Activated T-cell treated with anti-CD3 and anti-CD28 coated beads, Interleukin-2, amount 50 U/mL, for 1 hour (primary cell): ENCODE measurements around the gene CECR2.

Experiments used
- DNase-seq: peaks from one replicate; pipeline ENCODE4 v3.0.0-alpha.2; 2020

Gene CECR2

DNA sequence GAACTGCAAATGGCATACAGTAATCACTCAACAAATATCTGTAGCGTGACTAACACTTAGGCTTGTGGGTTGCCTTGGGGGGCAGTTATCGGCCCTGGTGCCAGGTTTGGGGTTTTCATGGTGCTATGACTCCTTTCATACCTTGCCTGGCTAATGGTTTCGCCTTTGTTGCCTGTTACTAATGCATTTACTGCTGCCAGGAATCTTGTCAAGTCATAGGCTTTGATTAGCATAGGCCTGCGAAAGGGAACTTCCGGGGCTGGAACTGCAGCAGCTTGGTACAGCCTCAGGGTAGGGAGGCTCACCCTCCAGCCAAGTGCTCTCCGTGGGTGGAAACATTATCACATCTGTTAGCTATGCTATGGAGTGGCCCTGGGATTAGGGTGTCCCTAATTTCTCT is 207.2 kb downstream of the CECR2 start:
- DNase-seq = no peak

DNA sequence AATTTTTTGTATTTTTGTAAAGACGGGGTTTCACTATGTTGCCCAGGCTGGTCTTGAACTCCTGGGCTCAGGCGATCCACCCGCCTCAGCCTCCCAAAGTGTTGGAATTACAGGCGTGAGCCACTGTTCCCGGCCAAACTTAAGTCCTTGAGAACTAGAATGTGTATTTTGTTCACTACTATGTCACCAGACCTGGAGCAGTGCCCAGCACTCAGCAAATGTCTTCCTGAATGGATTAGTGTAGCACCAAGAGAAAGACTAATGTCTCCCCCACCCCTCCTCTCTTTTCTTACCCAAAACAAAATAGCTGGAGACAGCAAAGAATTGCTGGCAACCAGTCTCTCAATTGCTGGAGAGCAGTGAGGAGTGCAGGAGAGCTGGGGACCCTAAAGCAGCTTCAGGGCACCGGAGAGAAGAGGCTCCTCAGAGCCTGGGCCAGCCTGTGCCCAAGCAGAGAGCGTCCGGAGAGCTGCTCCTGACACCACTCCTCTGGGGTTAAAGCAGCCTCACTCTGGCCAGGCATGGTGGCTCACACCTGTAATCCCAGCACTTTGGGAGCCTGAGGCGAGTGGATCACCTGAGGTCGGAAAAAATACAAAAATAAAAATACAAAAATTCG is 209.0 kb downstream of the CECR2 start:
- no peak for DNase-seq

DNA sequence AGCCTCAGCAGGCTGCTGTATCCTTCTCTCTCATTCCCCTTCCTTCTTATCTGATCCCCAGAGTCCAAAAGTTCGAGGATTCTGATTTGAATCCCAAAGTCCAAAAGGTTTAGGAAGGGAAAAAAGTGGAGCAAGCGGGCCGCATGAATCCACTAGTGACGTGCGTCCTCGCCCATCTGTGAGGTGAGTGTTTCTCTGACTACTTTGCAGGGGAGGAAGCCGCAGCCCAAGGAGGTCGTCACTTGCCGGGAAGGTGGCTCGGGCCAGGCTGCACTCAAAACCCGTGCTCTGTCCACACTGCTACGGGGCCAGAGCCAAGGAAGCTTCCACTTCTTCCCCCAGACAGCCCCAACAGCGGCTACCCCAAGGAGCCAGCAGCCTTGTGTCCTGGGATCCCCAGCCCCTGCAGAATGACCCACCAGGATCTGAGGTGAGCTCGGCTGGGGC is 210.3 kb downstream of the CECR2 start:
- DNase-seq = no peak

DNA sequence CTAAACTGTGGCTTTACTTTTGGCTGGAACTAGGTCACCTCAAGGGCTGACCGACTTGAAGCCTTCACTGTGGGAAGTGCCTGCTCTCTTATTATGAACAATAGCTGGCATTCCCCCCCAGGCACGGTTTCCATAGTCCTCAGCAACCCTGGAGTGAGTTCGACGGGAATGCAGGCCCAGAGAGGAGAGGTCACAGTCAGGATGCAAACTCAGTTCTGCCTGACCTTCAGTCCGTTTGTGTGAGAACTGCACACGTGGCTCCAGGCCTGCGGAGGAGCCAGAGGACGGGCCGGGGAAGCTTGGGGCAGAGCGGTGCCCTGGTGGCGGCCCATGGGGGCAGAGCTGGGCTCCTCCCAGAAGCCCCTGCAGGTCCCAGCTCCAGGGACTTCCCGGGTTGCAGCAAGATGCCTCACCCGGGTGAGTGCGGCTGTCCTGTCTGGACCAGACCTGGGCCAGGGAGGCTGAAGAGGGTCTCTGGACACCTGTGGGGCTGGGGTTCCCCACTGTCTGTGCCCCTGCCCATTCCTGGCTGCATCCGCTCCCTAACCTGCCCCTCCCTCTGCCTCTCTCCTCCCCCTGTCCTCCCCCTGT is 211.3 kb downstream of the CECR2 start:
- no peak for DNase-seq

DNA sequence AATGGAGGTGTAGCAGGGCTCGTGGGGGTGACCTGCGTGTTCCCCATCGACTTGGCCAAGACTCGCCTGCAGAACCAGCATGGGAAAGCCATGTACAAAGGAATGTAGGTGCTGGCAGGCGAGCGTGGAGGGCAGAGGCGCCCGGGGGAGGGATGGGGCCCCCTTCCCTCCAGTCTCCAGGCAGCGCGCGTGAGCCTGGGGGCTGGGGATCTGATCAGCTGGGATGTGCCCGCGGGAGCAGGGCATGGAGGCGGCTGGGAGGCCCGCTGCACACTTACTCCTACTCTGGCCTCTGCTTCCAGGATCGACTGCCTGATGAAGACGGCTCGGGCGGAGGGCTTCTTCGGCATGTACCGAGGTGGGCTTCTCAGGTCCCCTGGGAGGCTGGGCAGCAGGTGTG is 211.8 kb downstream of the CECR2 start:
- DNase-seq = no peak

DNA sequence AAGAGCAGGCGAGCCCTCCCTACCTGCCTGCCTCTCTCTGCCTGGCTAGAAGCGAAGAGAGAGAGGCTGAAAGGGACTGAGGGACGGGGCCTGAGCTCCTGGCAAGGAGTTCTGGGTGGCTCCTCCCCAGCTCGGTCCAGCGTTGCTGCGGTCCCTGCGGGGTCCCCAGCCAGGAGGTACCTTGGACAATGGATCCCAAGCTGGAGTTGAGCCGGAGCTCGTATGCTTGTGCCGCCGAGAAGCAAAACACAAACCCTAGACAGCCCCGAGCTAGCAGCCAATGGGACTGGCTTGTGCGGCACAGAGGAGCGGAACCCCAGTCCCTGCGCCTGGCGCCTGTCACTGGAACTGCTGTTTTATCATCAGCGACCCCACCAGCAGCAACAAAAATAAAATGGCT is 212.4 kb downstream of the CECR2 start:
- no peak for DNase-seq

DNA sequence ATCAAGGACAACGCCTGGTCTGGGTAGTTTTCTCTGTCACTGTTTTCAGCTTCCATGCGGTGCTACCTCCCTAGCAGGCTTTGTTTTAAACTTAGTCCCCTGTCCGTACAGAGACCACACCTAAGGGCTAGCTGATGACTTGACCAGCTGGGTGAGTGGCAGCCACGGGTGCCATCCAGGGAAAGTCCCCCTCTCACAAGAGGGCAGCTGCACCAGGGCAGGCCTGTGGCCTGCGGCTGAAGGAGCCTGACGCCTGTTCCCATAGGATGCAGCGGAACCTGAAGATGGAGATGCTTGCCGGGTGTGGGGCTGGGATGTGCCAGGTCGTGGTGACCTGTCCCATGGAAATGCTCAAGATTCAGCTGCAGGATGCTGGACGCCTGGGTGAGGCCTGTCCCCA is 213.9 kb downstream of the CECR2 start:
- DNase-seq = no peak

DNA sequence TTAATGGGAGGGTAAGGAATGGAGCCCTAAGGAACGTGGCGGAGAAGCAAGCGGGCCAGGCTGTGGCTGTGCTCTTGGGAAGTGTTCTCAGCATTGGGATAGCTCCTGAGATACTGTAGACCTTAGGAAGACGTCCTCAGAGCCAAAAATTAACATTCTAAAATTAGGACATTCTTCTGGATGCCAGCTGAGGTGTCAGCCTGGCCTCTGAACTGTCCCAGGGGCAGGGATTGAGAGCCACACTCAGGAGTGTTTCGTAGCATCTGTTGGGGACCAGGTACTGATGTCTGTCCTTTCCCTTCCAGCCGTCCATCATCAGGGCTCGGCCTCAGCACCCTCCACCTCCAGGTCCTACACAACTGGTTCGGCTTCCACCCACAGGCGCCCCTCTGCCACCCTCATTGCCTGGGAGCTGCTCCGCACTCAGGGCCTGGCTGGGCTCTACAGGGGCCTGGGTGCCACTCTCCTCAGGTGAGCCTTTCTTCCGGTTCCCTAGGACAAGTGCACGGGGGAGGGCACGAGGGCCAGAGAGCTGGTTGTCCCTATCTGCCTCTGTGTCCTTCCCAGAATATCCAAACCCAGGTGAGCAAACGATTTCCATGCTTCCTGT is 217.7 kb downstream of the CECR2 start:
- no peak for DNase-seq

DNA sequence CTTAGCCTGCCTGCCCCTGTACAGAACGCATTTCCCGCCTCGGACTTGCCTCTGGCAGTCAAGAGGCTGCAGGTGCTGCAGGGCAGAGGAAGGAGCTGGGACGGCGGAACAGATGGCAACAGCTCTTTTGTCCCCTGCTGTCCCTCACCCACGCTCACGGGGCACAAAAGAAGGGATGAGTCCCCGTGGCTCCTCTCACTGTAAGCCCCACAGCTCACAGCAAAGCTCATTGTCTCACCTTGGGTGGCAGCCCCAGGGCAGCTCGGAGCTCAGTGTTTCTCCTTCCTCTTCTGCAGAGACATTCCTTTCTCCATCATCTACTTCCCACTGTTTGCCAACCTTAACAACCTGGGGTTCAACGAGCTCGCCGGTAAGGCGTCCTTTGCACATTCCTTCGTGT is 218.4 kb downstream of the CECR2 start:
- no peak for DNase-seq

DNA sequence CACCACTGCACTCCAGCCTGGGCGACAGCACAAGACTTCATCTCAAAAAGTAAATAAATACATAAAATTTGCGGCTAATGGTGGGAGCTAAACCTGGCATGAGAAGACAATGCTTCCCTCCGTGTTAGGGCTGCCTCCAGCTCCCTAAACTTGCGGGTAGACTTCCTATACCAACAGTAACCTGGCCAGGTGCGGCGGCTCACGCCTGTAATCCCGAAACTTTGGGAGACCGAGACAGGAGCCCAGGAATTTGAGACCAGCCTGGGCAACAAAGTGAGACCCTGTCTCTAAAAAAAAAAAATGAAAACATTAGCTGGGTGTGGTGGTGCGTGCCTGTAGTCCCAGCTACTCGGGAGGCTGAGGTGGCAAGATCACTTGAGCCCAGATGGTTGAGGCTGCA is 219.3 kb downstream of the CECR2 start:
- DNase-seq = no peak

DNA sequence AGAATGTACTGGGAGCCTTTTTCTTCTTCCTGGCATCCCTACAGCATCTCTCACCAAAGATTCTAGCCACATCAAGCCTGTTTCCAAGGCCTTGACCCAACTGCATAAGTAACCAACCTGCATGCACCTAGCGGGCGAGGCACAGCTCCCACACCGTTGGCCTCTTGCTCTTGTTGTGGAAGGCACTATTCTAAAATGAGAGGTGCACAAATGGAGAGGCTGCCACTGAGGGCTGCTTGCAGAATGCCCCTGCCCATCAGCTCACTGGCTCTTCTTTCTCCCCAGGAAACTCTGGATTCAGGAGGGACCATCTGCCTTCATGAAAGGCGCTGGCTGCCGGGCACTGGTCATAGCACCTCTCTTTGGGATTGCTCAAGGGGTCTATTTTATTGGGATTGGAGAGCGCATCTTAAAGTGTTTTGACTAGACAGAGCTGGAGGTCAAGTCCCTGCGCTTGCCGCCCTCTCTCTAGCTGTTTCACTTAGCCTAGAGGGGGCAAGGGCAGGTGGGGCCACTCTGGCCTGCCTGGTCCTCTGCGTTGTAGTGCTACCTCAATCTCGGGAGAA is 220.6 kb downstream of the CECR2 start:
- no peak for DNase-seq

DNA sequence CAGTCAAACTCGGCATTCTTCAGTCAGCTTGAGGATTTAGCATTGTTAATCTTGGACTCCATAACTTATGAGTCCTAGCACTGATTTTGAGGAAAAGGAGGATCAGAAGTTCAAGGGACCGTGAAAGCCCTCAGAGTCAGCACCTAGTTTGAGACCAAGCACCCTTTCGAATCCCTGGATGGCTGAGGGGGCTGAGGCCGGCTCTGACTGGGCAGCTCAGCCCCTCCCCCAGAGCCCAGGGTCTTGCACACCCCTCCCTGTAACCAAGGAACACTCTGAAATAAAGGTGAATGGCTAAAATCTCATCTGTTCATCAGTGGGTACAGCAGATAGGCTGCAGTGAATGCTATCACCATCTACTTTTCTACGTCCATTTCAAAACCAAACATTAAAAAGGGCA is 221.3 kb downstream of the CECR2 start:
- no peak for DNase-seq

DNA sequence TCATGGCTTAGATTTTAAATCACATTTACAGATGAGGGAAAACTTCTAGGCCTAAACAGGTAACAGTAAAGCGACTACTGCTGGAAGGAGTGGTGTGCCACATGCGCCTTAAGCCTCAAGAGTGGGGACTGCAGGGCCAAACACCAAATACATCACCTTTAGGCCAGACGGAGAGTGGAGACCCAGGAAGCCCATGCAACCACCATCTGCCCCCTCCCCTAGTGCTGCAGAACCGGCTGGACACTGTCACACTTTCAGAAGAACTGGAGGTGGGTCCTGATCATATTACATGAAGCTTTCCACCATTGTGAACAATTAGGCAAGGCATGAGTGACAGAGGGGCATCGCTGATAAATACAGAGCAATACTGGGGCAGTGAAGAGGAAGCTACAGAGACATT is 222.9 kb downstream of the CECR2 start:
- no peak for DNase-seq

DNA sequence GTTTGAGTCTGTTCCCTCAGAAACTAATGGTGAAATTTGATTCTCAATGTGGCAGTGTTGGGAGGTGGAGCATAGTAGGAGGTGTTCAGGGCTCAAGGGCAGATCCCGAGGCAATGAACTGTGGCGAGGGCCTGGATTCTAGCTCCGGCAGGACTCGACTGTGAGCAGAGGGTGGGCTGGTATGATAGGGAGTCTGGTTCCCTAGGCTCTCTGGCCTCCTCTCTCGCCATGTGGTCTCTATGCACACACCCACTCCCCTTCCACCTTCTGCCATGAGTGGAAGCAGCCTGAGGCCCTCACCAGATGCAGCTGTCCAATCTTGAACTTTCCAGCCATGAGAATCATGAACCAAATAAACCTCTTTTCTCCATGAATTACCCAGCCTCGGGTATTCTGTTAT is 227.0 kb downstream of the CECR2 start:
- DNase-seq = no peak

DNA sequence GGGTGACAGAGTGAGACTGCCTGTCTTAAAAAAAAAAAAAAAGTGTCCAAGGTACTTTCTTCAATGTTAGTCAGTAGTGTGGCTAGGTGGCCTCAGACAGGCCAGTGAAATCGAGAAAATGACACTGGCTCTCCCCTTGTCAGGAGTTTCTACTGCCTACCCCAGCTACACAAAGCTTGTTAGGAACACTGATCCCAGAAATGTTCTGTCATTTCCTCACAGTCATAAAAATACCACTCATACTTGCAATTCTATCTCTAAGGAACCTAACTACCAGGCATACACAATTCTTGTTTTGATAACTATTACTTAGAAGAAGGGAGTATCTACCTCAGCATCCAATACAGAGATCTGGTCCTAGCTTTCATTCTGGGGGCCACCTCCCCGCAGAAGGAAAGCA is 228.0 kb downstream of the CECR2 start:
- DNase-seq = no peak

DNA sequence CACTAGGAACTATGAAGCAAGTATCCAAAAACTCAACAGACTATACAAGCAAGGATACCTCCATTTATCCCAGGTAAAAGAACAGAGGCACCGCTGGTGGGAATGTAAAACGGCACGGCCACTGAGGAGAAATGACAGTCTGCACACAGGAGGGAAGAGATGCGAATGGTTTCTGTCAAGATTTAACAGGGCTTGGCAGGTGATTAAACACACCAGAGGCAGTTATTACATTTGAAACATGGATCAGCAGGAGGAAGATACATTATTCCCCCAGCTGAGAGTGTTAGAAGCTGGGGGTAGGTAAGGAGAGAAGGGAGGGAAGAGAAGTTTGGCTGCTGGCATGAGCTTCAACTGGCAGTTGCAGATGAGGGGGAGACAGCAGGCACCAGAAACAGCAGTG is 229.1 kb downstream of the CECR2 start:
- no peak for DNase-seq

DNA sequence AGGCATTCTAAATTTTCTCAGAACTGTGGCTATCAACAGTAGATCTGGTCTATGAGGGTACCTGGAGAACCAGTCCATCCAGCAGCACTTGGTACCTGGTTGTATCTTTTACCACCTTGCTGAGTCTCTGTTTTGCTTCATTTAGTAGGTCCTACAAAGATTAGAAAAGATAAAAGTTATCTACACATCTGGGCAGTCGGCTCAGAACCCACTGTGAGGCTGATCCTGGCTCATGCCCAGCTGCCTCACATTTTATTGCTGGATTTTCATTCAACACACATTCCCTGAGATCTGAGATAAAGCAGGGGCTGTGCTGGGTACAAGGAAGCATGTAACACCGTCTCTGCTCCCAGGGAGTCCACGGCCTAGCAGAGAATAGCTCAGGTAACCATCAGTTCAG is 231.8 kb downstream of the CECR2 start:
- no peak for DNase-seq

DNA sequence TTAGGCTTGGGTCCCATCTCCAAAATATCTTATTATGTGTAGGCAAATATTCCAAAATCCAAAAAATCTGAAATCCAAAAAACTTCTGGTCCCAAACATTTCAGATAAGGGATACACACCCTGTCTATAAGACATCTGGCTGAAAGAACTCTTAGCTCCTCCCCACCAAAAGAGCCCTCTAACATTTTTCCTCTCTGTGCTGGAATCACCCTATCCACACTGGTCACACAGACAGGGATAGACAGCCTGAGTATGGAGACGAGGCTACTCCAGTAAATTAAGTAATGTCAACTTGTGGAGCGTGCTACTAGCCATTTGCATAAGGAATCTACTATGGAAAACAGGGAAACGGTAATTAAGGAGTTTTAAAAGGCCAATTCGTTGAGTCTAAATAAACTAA is 234.4 kb downstream of the CECR2 start:
- DNase-seq = no peak

DNA sequence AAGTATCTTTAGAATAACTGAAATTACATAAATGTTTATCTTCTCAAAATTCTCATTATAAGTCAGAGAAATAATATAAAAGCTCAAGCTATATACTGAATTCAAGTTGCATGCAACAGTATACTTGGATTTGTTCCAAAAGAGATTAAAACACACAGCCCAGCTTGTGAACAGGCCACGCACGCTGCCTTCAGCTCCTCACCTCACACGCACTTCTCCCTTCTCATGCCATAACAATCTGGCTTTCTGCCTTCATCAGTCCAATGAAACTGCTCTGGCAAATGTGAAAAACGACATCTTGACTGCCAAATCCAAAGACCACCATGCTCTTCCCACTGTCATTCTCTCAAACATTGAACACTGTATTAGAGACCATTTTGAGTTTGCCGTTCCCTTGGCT is 237.2 kb downstream of the CECR2 start:
- no peak for DNase-seq
